Right kidney (tissue), 1 donor: ENCODE measurements around the gene RPS6KB1.
"Not testable (repeated sequence)": the region's sequence is repeated elsewhere in the genome, so short reads cannot be mapped to it uniquely, and the experiment has no call there.

Experiments
- DNase-seq: peaks from one replicate; pipeline ENCODE4 v3.0.0-alpha.2; 2016

RPS6KB1 gene

GRCh38 chr17:59863616-59864015, 29.3 kb upstream of the RPS6KB1 start:
- no peak for DNase-seq

- DNase-seq = no peak
Observed at GRCh38 chr17:59869941-59870218, 23.0 kb upstream of the RPS6KB1 start.

GRCh38 chr17:59870482-59870881, 22.4 kb upstream of the RPS6KB1 start:
- no peak for DNase-seq

- DNase-seq = no peak
Observed at GRCh38 chr17:59872351-59872750, 20.6 kb upstream of the RPS6KB1 start.

- DNase-seq = not testable (repeated sequence)
Observed at GRCh38 chr17:59873414-59873813, 19.5 kb upstream of the RPS6KB1 start.

GRCh38 chr17:59874376-59874775, 18.5 kb upstream of the RPS6KB1 start:
- no peak for DNase-seq

GRCh38 chr17:59876107-59876506, 16.8 kb upstream of the RPS6KB1 start:
- no peak for DNase-seq

- no peak for DNase-seq
Observed at GRCh38 chr17:59877965-59878364, 15.0 kb upstream of the RPS6KB1 start.

GRCh38 chr17:59878624-59879023, 14.3 kb upstream of the RPS6KB1 start:
- no peak for DNase-seq

- no peak for DNase-seq
Observed at GRCh38 chr17:59884861-59885260, 8.1 kb upstream of the RPS6KB1 start.

- no peak for DNase-seq
Observed at GRCh38 chr17:59888145-59888750, 4.7 kb upstream of the RPS6KB1 start.

- DNase-seq = no peak
Observed at GRCh38 chr17:59890720-59891119, 2.2 kb upstream of the RPS6KB1 start.

- DNase-seq = peak; percentile 84
Observed at GRCh38 chr17:59892251-59892923, 534 bp upstream of the RPS6KB1 start.

- no peak for DNase-seq
Observed at GRCh38 chr17:59893676-59894100, 767 bp downstream of the RPS6KB1 start.

GRCh38 chr17:59897090-59897489, 4.2 kb downstream of the RPS6KB1 start:
- no peak for DNase-seq

GRCh38 chr17:59899099-59899498, 6.2 kb downstream of the RPS6KB1 start:
- no peak for DNase-seq

- DNase-seq = no peak
Observed at GRCh38 chr17:59901604-59902003, 8.7 kb downstream of the RPS6KB1 start.

GRCh38 chr17:59903455-59903854, 10.5 kb downstream of the RPS6KB1 start:
- no peak for DNase-seq

- DNase-seq = no peak
Observed at GRCh38 chr17:59907467-59907866, 14.5 kb downstream of the RPS6KB1 start.

- no peak for DNase-seq
Observed at GRCh38 chr17:59914274-59914854, 21.4 kb downstream of the RPS6KB1 start.

- no peak for DNase-seq
Observed at GRCh38 chr17:59916446-59916845, 23.5 kb downstream of the RPS6KB1 start.

- DNase-seq = not testable (repeated sequence)
Observed at GRCh38 chr17:59920637-59921036, 27.7 kb downstream of the RPS6KB1 start.

GRCh38 chr17:59930121-59930520, 37.2 kb downstream of the RPS6KB1 start:
- not testable (repeated sequence) for DNase-seq

GRCh38 chr17:59930768-59931167, 37.8 kb downstream of the RPS6KB1 start:
- DNase-seq = not testable (repeated sequence)
